Measurements from ENCODE around the gene SVBP.
"Not testable (repeated sequence)": the region's sequence is repeated elsewhere in the genome, so short reads cannot be mapped to it uniquely, and the experiment has no call there.

SVBP gene

GRCh38 chr1:42817976-42818375 is 779 bp upstream of the SVBP start:
- DNase-seq (ENCODE audit: extremely low read depth, low read depth): no peak
- TF ChIP-seq CTCF (IDR thresholded peaks at IDR 0.05; ENCODE audit: low read depth, low read length): no peak

- no peak for DNase-seq (ENCODE audit: extremely low read depth, low read depth)
- TF ChIP-seq CTCF (IDR thresholded peaks at IDR 0.05; ENCODE audit: low read depth, low read length): no peak
Observed at GRCh38 chr1:42817440-42817767, 207 bp upstream of the SVBP start.

- DNase-seq (ENCODE audit: extremely low read depth, low read depth): no peak
- no peak for TF ChIP-seq CTCF (IDR thresholded peaks at IDR 0.05; ENCODE audit: low read depth, low read length)
Observed at GRCh38 chr1:42815941-42816584, 1.1 kb downstream of the SVBP start.

GRCh38 chr1:42814815-42815214 is 2.4 kb downstream of the SVBP start:
- not testable (repeated sequence) for DNase-seq (ENCODE audit: extremely low read depth, low read depth)

GRCh38 chr1:42807056-42807668 is 10.0 kb downstream of the SVBP start:
- no peak for DNase-seq (ENCODE audit: extremely low read depth, low read depth)
- no peak for TF ChIP-seq CTCF (IDR thresholded peaks at IDR 0.05; ENCODE audit: low read depth, low read length)

GRCh38 chr1:42806593-42806992 is 10.6 kb downstream of the SVBP start:
- TF ChIP-seq CTCF (IDR thresholded peaks at IDR 0.05; ENCODE audit: low read depth, low read length): no peak
- DNase-seq (ENCODE audit: extremely low read depth, low read depth): no peak

- TF ChIP-seq CTCF (IDR thresholded peaks at IDR 0.05; ENCODE audit: low read depth, low read length): no peak
- DNase-seq (ENCODE audit: extremely low read depth, low read depth): no peak
Observed at GRCh38 chr1:42806171-42806570, 11.0 kb downstream of the SVBP start.

Measured in AG09319 (cell line).